Erythroblast (primary cell): ENCODE results near the gene ENOX1.

ENCODE experiments used
- GATA1 ChIP-seq: IDR thresholded peaks from 2 replicates; pipeline ENCODE4 v1.6.1; 2011; ENCODE audit warnings: low read depth, mild to moderate bottlenecking, control low read depth, low read length, moderate library complexity
- POLR2A ChIP-seq: IDR thresholded peaks from 2 replicates; pipeline ENCODE4 v1.6.1; 2011; ENCODE audit warnings: mild to moderate bottlenecking, low read length

DNA sequence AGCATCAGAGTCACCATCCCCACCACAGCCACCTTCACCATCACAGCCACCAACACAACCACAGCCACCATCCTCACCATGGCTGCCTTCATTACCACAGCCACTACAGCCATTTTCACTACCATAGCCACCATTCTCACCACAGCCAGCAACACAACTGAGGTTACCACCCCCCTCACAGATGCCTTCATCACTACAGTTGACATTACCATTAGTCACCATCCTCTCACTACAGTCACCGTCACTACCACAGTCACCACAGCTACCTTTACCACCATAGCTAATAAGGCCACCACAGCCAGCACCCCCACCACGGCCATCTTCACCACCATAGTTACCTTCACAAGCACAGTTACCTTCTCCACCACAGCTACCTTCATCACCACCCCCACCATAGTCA lies 493.8 kb downstream of the ENOX1 start:
- TF ChIP-seq POLR2A (no peak), GATA1 (no peak)
